HepG2 (cell line): ENCODE results near the gene RAD18. TPM values are rescaled to one million over a fixed set of nuclear protein-coding genes. Genes with fewer than 3 reads are reported as not detected.

ENCODE experiments used
- ATAC-seq: fragments of 200-7000 bp; cut with Tn5 transposase; 3 replicates; pipeline ENCODE4 v1.9.1; 2020; ENCODE audit warnings: mild to moderate bottlenecking, moderate library complexity
- BruUV-seq: library from RNA; stranded (reverse); fragments of 400-500 nt; replicated peaks from 2 replicates; lab custom pipeline; 2021; lab: Mats Ljungman, UMichigan
- CTCF ChIA-PET: fragments of 300-600 bp; formaldehyde crosslinking; extraction: SDS; loops from one replicate; lab custom pipeline; 2021; ENCODE audit warnings: low total read pairs, inconsistent platforms, low intra/inter-chr PET ratio; lab: Yijun Ruan, JAX
- POLR2A ChIA-PET: fragments of 350-600 bp; sonication (Branson Sonifier 250); formaldehyde crosslinking; loops from one replicate; lab custom pipeline; 2020; ENCODE audit warnings: antibody characterized with exemption, inconsistent platforms; lab: Yijun Ruan, JAX
- DNase-seq: peaks from one replicate; pipeline ENCODE4 v3.0.0-alpha.2; 2015; ENCODE audit warnings: low spot score
- FAIRE-seq: peaks from 3 replicates; lab custom pipeline; 2011; peaks lifted over from hg19 to GRCh38; lab: Jason Lieb, UNC
- H2AFZ ChIP-seq: one replicate; pipeline ENCODE4 v1.6.1; 2011; ENCODE audit warnings: low read length, inconsistent platforms
- H3K27ac ChIP-seq: fragments of 300-600 bp; 3 replicates; pipeline ENCODE4 v1.8.0; 2011; ENCODE audit warnings: mixed run types, mild to moderate bottlenecking, mixed read lengths, low read length, inconsistent platforms; ENCODE audit not compliant: insufficient read depth; ENCODE audit errors: extremely low read length
- H3K27me3 ChIP-seq, 2 experiments: fragments of 200-600 bp in 1 of 2; 2 replicates in 1 of 2; 3 replicates in 1 of 2; pipeline versions ENCODE4 v1.6.0 to v1.8.0; 2011; ENCODE audit warnings: low read length in 2 of 2, mild to moderate bottlenecking in 2 of 2, moderate library complexity in 2 of 2, inconsistent platforms in 1 of 2; ENCODE audit not compliant: insufficient read depth in 2 of 2, control insufficient read depth in 1 of 2
- H3K36me3 ChIP-seq, 2 experiments: fragments of 200-600 bp in 1 of 2; replicated peaks in 1 of 2; 2 replicates in 1 of 2; 3 replicates in 1 of 2; pipeline versions ENCODE4 v1.5.1 to v1.8.0; 2011; ENCODE audit warnings: low read length in 2 of 2, inconsistent platforms in 1 of 2; ENCODE audit not compliant: insufficient read depth in 2 of 2, control insufficient read depth in 1 of 2
- H3K4me1 ChIP-seq: 2 replicates; pipeline ENCODE4 v1.5.1; 2012; ENCODE audit warnings: low read length, inconsistent platforms; ENCODE audit not compliant: insufficient read depth
- H3K4me2 ChIP-seq: 2 replicates; pipeline ENCODE4 v1.6.0; 2011; ENCODE audit warnings: low read depth, low read length, inconsistent platforms
- H3K4me3 ChIP-seq, 3 experiments: fragments of 200-600 bp in 1 of 3; sonication (generic), shearing (Covaris generic) in 1 of 3; replicated peaks in 1 of 3; 2 replicates each; pipeline ENCODE4 v1.5.1; 2011 to 2016; ENCODE audit warnings: low read length in 3 of 3, inconsistent platforms in 2 of 3, low read depth in 2 of 3, mild to moderate bottlenecking in 2 of 3, control low read depth in 1 of 3, mixed read lengths in 1 of 3; ENCODE audit not compliant: insufficient read depth in 1 of 3
- H3K79me2 ChIP-seq: one replicate; pipeline ENCODE4 v1.6.1; 2011; ENCODE audit warnings: low read length, inconsistent platforms; ENCODE audit not compliant: insufficient read depth
- H3K9ac ChIP-seq: 2 replicates; pipeline ENCODE4 v1.6.0; 2011; ENCODE audit warnings: mild to moderate bottlenecking, low read depth, low read length, inconsistent platforms; ENCODE audit not compliant: insufficient read depth
- H3K9me3 ChIP-seq: 2 replicates; pipeline ENCODE4 v1.5.1; 2012; ENCODE audit warnings: mild to moderate bottlenecking, low read length
- H4K20me1 ChIP-seq: 2 replicates; pipeline ENCODE4 v1.6.0; 2011; ENCODE audit warnings: inconsistent platforms, mild to moderate bottlenecking, low read length, moderate library complexity; ENCODE audit not compliant: insufficient read depth
- HMG20B ChIP-seq: conservative IDR thresholded peaks from 2 replicates; pipeline ENCODE4 v1.6.1; 2016; ENCODE audit warnings: missing genetic modification reagents, missing compliant biosample characterization
- KMT2A ChIP-seq: sonication (generic); formaldehyde crosslinking; IDR thresholded peaks from 2 replicates; pipeline ENCODE4 v1.4.0; 2020; ENCODE audit warnings: missing genetic modification reagents
- MATR3 ChIP-seq: sonication (generic); formaldehyde crosslinking; IDR thresholded peaks from 2 replicates; pipeline ENCODE4 v1.4.0; 2020; ENCODE audit warnings: missing genetic modification reagents
- NFYC ChIP-seq: IDR thresholded peaks from 2 replicates; pipeline ENCODE4 v1.6.1; 2016; ENCODE audit warnings: missing genetic modification reagents, missing compliant biosample characterization
- NR2C2 ChIP-seq: sonication (generic); formaldehyde crosslinking; IDR thresholded peaks from 2 replicates; pipeline ENCODE4 v1.4.0; 2020; ENCODE audit warnings: missing genetic modification reagents, mild to moderate bottlenecking, moderate library complexity, borderline replicate concordance
- REPIN1 ChIP-seq: sonication (generic); formaldehyde crosslinking; IDR thresholded peaks from 2 replicates; pipeline ENCODE4 v1.8.0; 2022; ENCODE audit warnings: missing genetic modification reagents, low read depth, mild to moderate bottlenecking, borderline replicate concordance
- SMAD3 ChIP-seq: sonication (generic); formaldehyde crosslinking; IDR thresholded peaks from 2 replicates; pipeline ENCODE4 v1.4.0; 2020; ENCODE audit warnings: missing genetic modification reagents
- SNAPC2 ChIP-seq: sonication (generic); formaldehyde crosslinking; IDR thresholded peaks from 2 replicates; pipeline ENCODE4 v1.8.1; 2022; ENCODE audit warnings: mild to moderate bottlenecking, missing genetic modification reagents
- TBP ChIP-seq: sonication (generic); formaldehyde crosslinking; IDR thresholded peaks from 2 replicates; pipeline ENCODE4 v1.5.0; 2020; ENCODE audit warnings: missing genetic modification reagents
- ZMYM4 ChIP-seq: sonication (generic); formaldehyde crosslinking; IDR thresholded peaks from 2 replicates; pipeline ENCODE4 v1.8.1; 2023; ENCODE audit warnings: mild to moderate bottlenecking, missing genetic modification reagents
- ZNF121 ChIP-seq: sonication (generic); formaldehyde crosslinking; IDR thresholded peaks from 2 replicates; pipeline ENCODE4 v1.5.0; 2020; ENCODE audit warnings: mild to moderate bottlenecking, missing genetic modification reagents
- ZNF326 ChIP-seq: sonication (generic); formaldehyde crosslinking; IDR thresholded peaks from 2 replicates; pipeline ENCODE4 v1.4.0; 2020; ENCODE audit warnings: missing genetic modification reagents, borderline replicate concordance
- ZNF605 ChIP-seq: sonication (generic); formaldehyde crosslinking; IDR thresholded peaks from 2 replicates; pipeline ENCODE4 v1.8.0; 2022; ENCODE audit warnings: mild to moderate bottlenecking, missing genetic modification reagents
- ZNF614 ChIP-seq: IDR thresholded peaks from 2 replicates; pipeline ENCODE4 v1.6.1; 2018; ENCODE audit warnings: missing biosample characterization, missing genetic modification reagents, inconsistent platforms, borderline replicate concordance
- ZNF773 ChIP-seq: sonication (generic); formaldehyde crosslinking; IDR thresholded peaks from 2 replicates; pipeline ENCODE4 v1.4.0; 2020; ENCODE audit warnings: missing genetic modification reagents, borderline replicate concordance
- WGBS: methylation state at CpG from one replicate; pipeline ENCODE4 v1.1.6; 2017; ENCODE audit warnings: low lambda C conversion rate; 5-methylcytosine and 5-hydroxymethylcytosine counted together
- in situ Hi-C: cut with HindIII; loops from 2 replicates; pipeline ENCODE4 v1.10.0; 2017; ENCODE audit warnings: low pct_unique_long_range_greater_than_20kb; ENCODE audit not compliant: extremely low pct_ligation_motif_present
- intact Hi-C: fragments of 100-400 bp; cut with micrococcal nuclease; formaldehyde crosslinking; loops from one replicate; pipeline ENCODE4 v1.10.0; 2022; ENCODE audit not compliant: unreplicated experiment
- polyA plus RNA-seq, 8 experiments: library from polyadenylated mRNA; depleted of rRNA in 3 of 8; stranded (reverse) in 7 of 8; unstranded in 1 of 8; fragments of >200 nt; fragmentation: Illumina TruSeq in 4 of 8; extraction: Trizol in 4 of 8; gene quantifications; 2 replicates each; pipeline versions ENCODE4 v1.2.1 to v1.2.3, GENCODE V29; 2011 to 2016; ENCODE audit warnings: low read depth in 4 of 8, missing spikeins in 1 of 8, mixed read lengths in 1 of 8; ENCODE audit not compliant: insufficient read depth in 1 of 8
- total RNA-seq, 5 experiments: library from RNA; depleted of rRNA; stranded (reverse); fragments of >200 nt; fragmentation: Illumina TruSeq; extraction: Trizol; gene quantifications; 2 replicates each; pipeline ENCODE4 v1.2.3, GENCODE V29; 2016; ENCODE audit warnings: low read depth in 1 of 5
- TF ChIP-seq, protein P1 (sequence below): sonication (generic); formaldehyde crosslinking; IDR thresholded peaks from 2 replicates; pipeline ENCODE4 v1.4.0; 2020; ENCODE audit warnings: mild to moderate bottlenecking, missing genetic modification reagents

The RAD18 gene
- total and polyA plus RNA-seq, 2 of the 13 experiments (the other 11 are each of a cell fraction or from before 2014, with no cell fraction given) = 5.9 to 20.7 TPM

GRCh38 chr3:8984526-8984925 is 21.3 kb upstream of the RAD18 start:
- ChIA-PET POLR2A (no interaction called here), CTCF (no interaction called here)
- Histone ChIP-seq H3K27ac (no peak overlapping the region), H3K4me1 (peaks cover 47% of the 10 kb centered on the region), H3K27me3 (peaks cover 0 to 6% of the 10 kb centered on the region in 2 experiments; a peak in 1 of 5 replicates), H4K20me1 (no peaks in the 10 kb centered on the region), H3K79me2 (no peaks in the 10 kb centered on the region), H3K36me3 (no peaks in the 10 kb centered on the region), H2AFZ (no peak overlapping the region), H3K9me3 (peaks cover 5% of the 10 kb centered on the region), H3K4me2 (no peak overlapping the region), H3K9ac (no peak overlapping the region), H3K4me3 (no peak overlapping the region)
- WGBS = 90% methylated on average over 7 of the region's 7 CpGs
- BruUV-seq = no TSS peak
- DNase-seq (no peak), FAIRE-seq (no peak), ATAC-seq (no peak)
- in situ Hi-C loops = no loop called here
- TF ChIP-seq TBP (CRISPR knock-in tag) (no peak), SNAPC2 (CRISPR knock-in tag) (no peak), HMG20B (no peak), ZNF605 (CRISPR knock-in tag) (no peak), NR2C2 (no peak), REPIN1 (CRISPR knock-in tag) (no peak), ZNF326 (CRISPR knock-in tag) (no peak), MATR3 (CRISPR knock-in tag) (no peak), ZNF773 (CRISPR knock-in tag) (no peak), ZNF614 (CRISPR knock-in tag) (no peak), SMAD3 (CRISPR knock-in tag) (no peak), ZMYM4 (no peak), KMT2A (no peak), ZNF121 (CRISPR knock-in tag) (no peak), NFYC (no peak)
- TF ChIP-seq, protein P1, sequence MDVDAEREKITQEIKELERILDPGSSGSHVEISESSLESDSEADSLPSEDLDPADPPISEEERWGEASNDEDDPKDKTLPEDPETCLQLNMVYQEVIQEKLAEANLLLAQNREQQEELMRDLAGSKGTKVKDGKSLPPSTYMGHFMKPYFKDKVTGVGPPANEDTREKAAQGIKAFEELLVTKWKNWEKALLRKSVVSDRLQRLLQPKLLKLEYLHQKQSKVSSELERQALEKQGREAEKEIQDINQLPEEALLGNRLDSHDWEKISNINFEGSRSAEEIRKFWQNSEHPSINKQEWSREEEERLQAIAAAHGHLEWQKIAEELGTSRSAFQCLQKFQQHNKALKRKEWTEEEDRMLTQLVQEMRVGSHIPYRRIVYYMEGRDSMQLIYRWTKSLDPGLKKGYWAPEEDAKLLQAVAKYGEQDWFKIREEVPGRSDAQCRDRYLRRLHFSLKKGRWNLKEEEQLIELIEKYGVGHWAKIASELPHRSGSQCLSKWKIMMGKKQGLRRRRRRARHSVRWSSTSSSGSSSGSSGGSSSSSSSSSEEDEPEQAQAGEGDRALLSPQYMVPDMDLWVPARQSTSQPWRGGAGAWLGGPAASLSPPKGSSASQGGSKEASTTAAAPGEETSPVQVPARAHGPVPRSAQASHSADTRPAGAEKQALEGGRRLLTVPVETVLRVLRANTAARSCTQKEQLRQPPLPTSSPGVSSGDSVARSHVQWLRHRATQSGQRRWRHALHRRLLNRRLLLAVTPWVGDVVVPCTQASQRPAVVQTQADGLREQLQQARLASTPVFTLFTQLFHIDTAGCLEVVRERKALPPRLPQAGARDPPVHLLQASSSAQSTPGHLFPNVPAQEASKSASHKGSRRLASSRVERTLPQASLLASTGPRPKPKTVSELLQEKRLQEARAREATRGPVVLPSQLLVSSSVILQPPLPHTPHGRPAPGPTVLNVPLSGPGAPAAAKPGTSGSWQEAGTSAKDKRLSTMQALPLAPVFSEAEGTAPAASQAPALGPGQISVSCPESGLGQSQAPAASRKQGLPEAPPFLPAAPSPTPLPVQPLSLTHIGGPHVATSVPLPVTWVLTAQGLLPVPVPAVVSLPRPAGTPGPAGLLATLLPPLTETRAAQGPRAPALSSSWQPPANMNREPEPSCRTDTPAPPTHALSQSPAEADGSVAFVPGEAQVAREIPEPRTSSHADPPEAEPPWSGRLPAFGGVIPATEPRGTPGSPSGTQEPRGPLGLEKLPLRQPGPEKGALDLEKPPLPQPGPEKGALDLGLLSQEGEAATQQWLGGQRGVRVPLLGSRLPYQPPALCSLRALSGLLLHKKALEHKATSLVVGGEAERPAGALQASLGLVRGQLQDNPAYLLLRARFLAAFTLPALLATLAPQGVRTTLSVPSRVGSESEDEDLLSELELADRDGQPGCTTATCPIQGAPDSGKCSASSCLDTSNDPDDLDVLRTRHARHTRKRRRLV (CRISPR knock-in tag) = no peak
- intact Hi-C loops = no loop called here
